K562 (cell line): ENCODE measurements around the gene C1QL2. TPM values are rescaled to one million over a fixed set of nuclear protein-coding genes. Genes with fewer than 3 reads are reported as not detected.

Experiments
- ATAC-seq: fragments of 200-7000 bp; cut with Tn5 transposase; 3 replicates; pipeline ENCODE4 v1.9.1; 2020; ENCODE audit warnings: moderate library complexity
- BruUV-seq: library from RNA; stranded (reverse); fragments of 400-500 nt; replicated peaks from 2 replicates; lab custom pipeline; 2021; lab: Mats Ljungman, UMichigan
- CTCF ChIA-PET: fragments of 300-600 bp; formaldehyde crosslinking; extraction: SDS; loops from one replicate; lab custom pipeline; 2021; ENCODE audit warnings: low intra/inter-chr PET ratio; lab: Yijun Ruan, JAX
- POLR2A ChIA-PET: fragments of 300-600, 350-650 bp; sonication (Branson Sonifier 250); formaldehyde crosslinking; extraction: SDS; loops from one replicate; lab custom pipeline; 2021; ENCODE audit warnings: antibody characterized with exemption, inconsistent platforms; lab: Yijun Ruan, JAX
- DNase-seq, 4 experiments: peaks; one replicate each; pipeline versions ENCODE4 v3.0.0 to v3.0.0-alpha.2; 2011 to 2018; ENCODE audit warnings: low spot score in 3 of 4, mixed read lengths in 3 of 4; ENCODE audit errors: extremely low read depth in 1 of 4
- FAIRE-seq: peaks from 2 replicates; lab custom pipeline; 2011; peaks lifted over from hg19 to GRCh38; lab: Jason Lieb, UNC
- H2AFZ ChIP-seq: 2 replicates; pipeline ENCODE4 v1.6.0; 2011; ENCODE audit warnings: low read depth, low read length, control low read depth, inconsistent platforms
- H3K27ac ChIP-seq: fragments of 200-600 bp; 3 replicates; pipeline ENCODE4 v1.8.0; 2011; ENCODE audit warnings: low read depth, mild to moderate bottlenecking, control low read depth, inconsistent platforms, low read length, moderate library complexity, mixed read lengths; ENCODE audit errors: extremely low read depth
- H3K27me3 ChIP-seq, 2 experiments: fragments of 300-600 bp in 1 of 2; 2 replicates in 1 of 2; 3 replicates in 1 of 2; pipeline versions ENCODE4 v1.6.0 to v1.8.0; 2011; ENCODE audit warnings: inconsistent platforms in 2 of 2, low read length in 2 of 2, mild to moderate bottlenecking in 1 of 2, mixed read lengths in 1 of 2, moderate library complexity in 1 of 2; ENCODE audit not compliant: control insufficient read depth in 2 of 2, insufficient read depth in 2 of 2
- H3K36me3 ChIP-seq: fragments of 300-600 bp; 3 replicates; pipeline ENCODE4 v1.8.0; 2011; ENCODE audit warnings: mild to moderate bottlenecking, low read length, inconsistent platforms; ENCODE audit not compliant: control insufficient read depth, insufficient read depth
- H3K4me1 ChIP-seq, 2 experiments: fragments of 200-600 bp in 1 of 2; replicated peaks in 1 of 2; 2 replicates in 1 of 2; 3 replicates in 1 of 2; pipeline versions ENCODE4 v1.5.1 to v1.8.0; 2011; ENCODE audit warnings: inconsistent platforms in 2 of 2, low read length in 2 of 2, mild to moderate bottlenecking in 1 of 2, mixed read lengths in 1 of 2, moderate library complexity in 1 of 2; ENCODE audit not compliant: control insufficient read depth in 2 of 2, insufficient read depth in 2 of 2
- H3K4me2 ChIP-seq: 2 replicates; pipeline ENCODE4 v1.6.1; 2011; ENCODE audit warnings: low read length, control low read depth, inconsistent platforms, mixed read lengths; ENCODE audit not compliant: insufficient read depth
- H3K4me3 ChIP-seq: fragments of 200-600 bp; sonication (generic), shearing (Covaris generic); 2 replicates; pipeline ENCODE4 v1.5.1; 2016; ENCODE audit warnings: control low read depth, inconsistent platforms
- H3K79me2 ChIP-seq: fragments of 200-600 bp; 3 replicates; pipeline ENCODE4 v1.8.0; 2011; ENCODE audit warnings: low read length, inconsistent platforms; ENCODE audit not compliant: control insufficient read depth, insufficient read depth
- H3K9ac ChIP-seq, 2 experiments: 2 replicates each; pipeline versions ENCODE4 v1.6.0 to v1.6.1; 2011; ENCODE audit warnings: low read depth in 2 of 2, low read length in 2 of 2, control low read depth in 1 of 2, inconsistent platforms in 1 of 2, mild to moderate bottlenecking in 1 of 2, mixed read lengths in 1 of 2; ENCODE audit not compliant: insufficient read depth in 1 of 2
- H3K9me1 ChIP-seq: one replicate; pipeline ENCODE4 v1.6.0; 2011; ENCODE audit warnings: inconsistent platforms, mild to moderate bottlenecking, low read length, moderate library complexity; ENCODE audit not compliant: control insufficient read depth, insufficient read depth
- H3K9me3 ChIP-seq: replicated peaks from 2 replicates; pipeline ENCODE4 v1.5.1; 2011; ENCODE audit warnings: low read depth, low read length, inconsistent platforms; ENCODE audit not compliant: control insufficient read depth, insufficient read depth
- H4K20me1 ChIP-seq: replicated peaks from 2 replicates; pipeline ENCODE4 v1.6.1; 2011; ENCODE audit warnings: low read length, inconsistent platforms, mixed read lengths; ENCODE audit not compliant: control insufficient read depth, insufficient read depth
- HIVEP1 ChIP-seq: fragments of 250-450 bp; sonication (Bioruptor Pico); IDR thresholded peaks from 2 replicates; pipeline ENCODE4 v1.4.0; 2020; ENCODE audit warnings: mild to moderate bottlenecking
- HSF4 ChIP-seq: fragments of 250-450 bp; sonication (Bioruptor Pico); IDR thresholded peaks from 2 replicates; pipeline ENCODE4 v2.1.2; 2022; ENCODE audit warnings: mild to moderate bottlenecking, moderate library complexity, borderline replicate concordance
- MAFK ChIP-seq: IDR thresholded peaks from 2 replicates; pipeline ENCODE4 v1.6.1; 2011; ENCODE audit warnings: low read length, improper control_type of control experiment
- NEUROD1 ChIP-seq: fragments of 150-350 bp; IDR thresholded peaks from 2 replicates; pipeline ENCODE4 v1.6.1; 2014; ENCODE audit warnings: borderline replicate concordance, low read length, low read depth; ENCODE audit not compliant: partially characterized antibody
- RHOXF2B ChIP-seq: fragments of 250-450 bp; sonication (Bioruptor Pico); conservative IDR thresholded peaks from 2 replicates; pipeline ENCODE4 v1.5.1; 2021
- SMAD2 ChIP-seq: fragments of 150-350 bp; IDR thresholded peaks from 2 replicates; pipeline ENCODE4 v1.6.1; 2014; ENCODE audit warnings: low read depth, mild to moderate bottlenecking, low read length
- STAG1 ChIP-seq: sonication (generic); formaldehyde crosslinking; IDR thresholded peaks from 2 replicates; pipeline ENCODE4 v1.5.0; 2020; ENCODE audit warnings: missing genetic modification reagents, borderline replicate concordance
- TAF1 ChIP-seq: IDR thresholded peaks from 2 replicates; pipeline ENCODE4 v1.6.1; 2011; ENCODE audit warnings: mild to moderate bottlenecking, low read length, moderate library complexity; ENCODE audit not compliant: insufficient read depth, control insufficient read depth, severe bottlenecking; ENCODE audit errors: extremely low read depth
- TRIM28 ChIP-seq: fragments of 450-650 bp; IDR thresholded peaks from 2 replicates; pipeline ENCODE4 v1.6.1; 2017
- ZFP30 ChIP-seq: fragments of 250-450 bp; sonication (Bioruptor Pico); IDR thresholded peaks from 2 replicates; pipeline ENCODE4 v1.8.0; 2022; ENCODE audit warnings: moderate library complexity, mild to moderate bottlenecking, inconsistent platforms, borderline replicate concordance
- WGBS: fragments of 100-300 bp; shearing (Covaris generic); methylation state at CpG from one replicate; pipeline ENCODE4 v1.1.6; 2016; ENCODE audit warnings: low coverage, mixed read lengths; ENCODE audit not compliant: insufficient coverage; ENCODE audit errors: missing lambda C conversion rate; 5-methylcytosine and 5-hydroxymethylcytosine counted together
- in situ Hi-C: fragments of 300-500 bp; cut with MboI; formaldehyde crosslinking; loops from 4 replicates; pipeline ENCODE4 v1.15.0; 2018; ENCODE audit warnings: inconsistent platforms, mixed read lengths
- intact Hi-C: fragments of 100-400 bp; cut with micrococcal nuclease; formaldehyde crosslinking; loops from 2 replicates; pipeline ENCODE4 v1.14.2; 2022
- polyA plus RNA-seq, 8 experiments: library from polyadenylated mRNA; depleted of rRNA in 4 of 8; stranded (reverse) in 5 of 8; unstranded in 3 of 8; fragments of >200 nt; fragmentation: Nextera tagmentation in 2 of 8; fragmentation: Illumina TruSeq in 1 of 8; extraction: Ambion mirVana in 2 of 8; extraction: Trizol in 1 of 8; gene quantifications; 2 replicates each; pipeline versions ENCODE4 v1.2.1 to v1.2.3, GENCODE V29; 2011 to 2014; ENCODE audit warnings: inconsistent platforms in 1 of 8, missing spikeins in 1 of 8
- total RNA-seq, 7 experiments: library from RNA; depleted of rRNA in 6 of 7; stranded (reverse); fragments of >200 nt in 6 of 7; fragmentation: Illumina TruSeq in 2 of 7; extraction: Trizol in 2 of 7; gene quantifications; 2 replicates each; pipeline versions ENCODE4 v1.2.1 to v1.2.3, GENCODE V29; 2011 to 2021; ENCODE audit warnings: low replicate concordance in 1 of 7
- TF ChIP-seq, protein P1 (sequence below), 2 experiments: IDR thresholded peaks in 1 of 2; conservative IDR thresholded peaks in 1 of 2; 2 replicates each; pipeline ENCODE4 v1.6.1; 2016; ENCODE audit warnings: low read depth in 2 of 2, mild to moderate bottlenecking in 1 of 2, missing compliant biosample characterization in 1 of 2, missing genetic modification characterization in 1 of 2, moderate library complexity in 1 of 2

Gene C1QL2
- total and polyA plus RNA-seq, 9 of the 15 experiments (the other 6 are each of a cell fraction or from before 2014, with no cell fraction given): not detected

DNA sequence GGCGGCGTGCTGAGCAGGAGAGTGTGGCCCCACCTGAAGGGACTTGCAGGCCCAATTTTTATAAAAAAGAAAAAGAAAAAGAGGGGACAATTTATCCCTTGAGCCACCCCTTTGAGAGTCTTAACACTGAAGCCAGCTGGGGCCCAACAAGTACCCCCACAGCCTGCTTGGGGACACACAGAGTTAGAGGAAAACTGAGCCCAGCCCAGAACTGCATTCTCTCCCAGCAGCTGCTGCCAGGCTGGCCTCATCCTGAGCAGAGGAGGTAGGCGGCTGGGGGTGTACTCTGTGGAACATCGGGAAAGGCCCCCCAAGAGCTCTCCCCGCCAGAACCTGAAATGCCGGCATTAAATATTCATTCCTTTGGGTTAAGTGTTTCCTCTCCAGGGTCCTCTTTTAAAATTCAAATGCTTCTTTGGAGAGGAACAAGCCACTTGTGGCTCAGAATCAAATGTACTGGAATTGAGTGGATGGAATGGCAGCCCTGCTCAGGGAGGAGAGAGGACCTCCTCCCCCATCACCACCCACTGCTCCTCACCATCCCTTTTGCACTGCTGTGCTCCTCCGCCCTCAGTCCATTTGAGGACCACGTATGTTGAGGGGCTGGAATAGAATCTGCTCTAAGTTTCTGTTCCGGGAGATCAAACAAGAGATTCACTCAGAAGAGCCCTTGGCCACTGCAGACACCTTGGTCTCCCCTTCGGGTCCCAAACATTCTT lies 45.6 kb downstream of the C1QL2 start:
- intact Hi-C loops (no loop called here), in situ Hi-C loops (no loop called here)
- Histone ChIP-seq H3K79me2 (no peaks in the 10 kb centered on the region), H3K36me3 (no peaks in the 10 kb centered on the region), H3K27ac (no peak overlapping the region), H3K4me2 (no peak overlapping the region), H2AFZ (no peak overlapping the region), H4K20me1 (peaks cover 3% of the 10 kb centered on the region; the same call in 1 of the 2 replicates), H3K9me3 (no peaks in the 10 kb centered on the region), H3K9me1 (no peaks in the 10 kb centered on the region), H3K4me1 (no peaks in the 10 kb centered on the region), H3K4me3 (no peak overlapping the region), H3K9ac (no peak overlapping the region), H3K27me3 (peaks cover 0 to 16% of the 10 kb centered on the region in 2 experiments; a peak in 3 of 5 replicates)
- TF ChIP-seq TAF1: no peak
- no peak for TF ChIP-seq NEUROD1
- TF ChIP-seq RHOXF2B (CRISPR knock-in tag): no peak
- no peak for ATAC-seq
- ChIA-PET POLR2A (interaction anchor here (0.6 kb wide), 1 partner anchor 368 kb away, joined by 3 read pairs; no protein-coding TSS in a partner anchor), CTCF (no interaction called here)
- BruUV-seq: no TSS peak
- no peak for DNase-seq
- WGBS: 4% methylated on average over 10 of the region's 10 CpGs
- FAIRE-seq: no peak

DNA sequence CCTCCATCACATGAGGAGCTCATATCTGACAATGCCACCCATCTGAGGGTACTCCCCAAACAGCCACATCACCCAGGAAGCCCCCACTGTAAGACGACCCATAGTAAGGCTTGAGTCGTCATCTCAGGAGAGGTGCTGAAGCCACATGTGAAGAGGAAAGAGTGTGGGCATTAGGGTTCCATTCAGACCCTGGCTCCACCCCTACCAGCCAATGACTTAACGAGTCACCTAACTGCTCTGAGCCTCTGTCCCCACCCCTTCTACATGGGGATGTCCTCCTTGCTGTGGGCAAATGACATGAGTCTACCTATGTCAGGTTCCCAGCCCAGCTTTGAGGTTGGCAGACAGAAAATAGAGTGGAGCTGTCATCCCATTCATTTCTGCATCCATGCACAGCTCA lies 46.3 kb downstream of the C1QL2 start:
- in situ Hi-C loops: no loop called here
- no peak overlapping the region for H2AFZ ChIP-seq
- no peaks in the 10 kb centered on the region for H3K79me2 ChIP-seq
- no peak overlapping the region for H3K27ac ChIP-seq
- DNase-seq: no peak
- H4K20me1 ChIP-seq: peaks cover 3% of the 10 kb centered on the region; the same call in 1 of the 2 replicates
- CTCF ChIA-PET: no interaction called here
- no peak for ATAC-seq
- peaks cover 0 to 16% of the 10 kb centered on the region in 2 experiments; a peak in 3 of 5 replicates for H3K27me3 ChIP-seq
- no peak for FAIRE-seq
- H3K9me1 ChIP-seq: no peaks in the 10 kb centered on the region
- H3K36me3 ChIP-seq: no peaks in the 10 kb centered on the region
- H3K9me3 ChIP-seq: no peaks in the 10 kb centered on the region
- H3K4me2 ChIP-seq: no peak overlapping the region
- WGBS: 5% methylated on average over 3 of the region's 3 CpGs
- no peak for TF ChIP-seq MAFK
- no peak for TF ChIP-seq SMAD2
- TF ChIP-seq HSF4 (CRISPR knock-in tag): no peak
- TF ChIP-seq TRIM28: no peak
- no peak for TF ChIP-seq HIVEP1 (CRISPR knock-in tag)
- TF ChIP-seq, protein P1, sequence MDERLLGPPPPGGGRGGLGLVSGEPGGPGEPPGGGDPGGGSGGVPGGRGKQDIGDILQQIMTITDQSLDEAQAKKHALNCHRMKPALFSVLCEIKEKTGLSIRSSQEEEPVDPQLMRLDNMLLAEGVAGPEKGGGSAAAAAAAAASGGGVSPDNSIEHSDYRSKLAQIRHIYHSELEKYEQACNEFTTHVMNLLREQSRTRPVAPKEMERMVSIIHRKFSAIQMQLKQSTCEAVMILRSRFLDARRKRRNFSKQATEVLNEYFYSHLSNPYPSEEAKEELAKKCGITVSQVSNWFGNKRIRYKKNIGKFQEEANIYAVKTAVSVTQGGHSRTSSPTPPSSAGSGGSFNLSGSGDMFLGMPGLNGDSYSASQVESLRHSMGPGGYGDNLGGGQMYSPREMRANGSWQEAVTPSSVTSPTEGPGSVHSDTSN (CRISPR knock-in tag; IDR thresholded peaks at IDR 0.05; ENCODE audit: low read depth): no peak
- TF ChIP-seq, protein P1 (tag; conservative IDR thresholded peaks at IDR 0.05; ENCODE audit: low read depth): no peak
- no peak for TF ChIP-seq STAG1 (CRISPR knock-in tag)
- TF ChIP-seq ZFP30 (CRISPR knock-in tag): no peak
- intact Hi-C loops: no loop called here
- POLR2A ChIA-PET: interaction anchor here (0.6 kb wide), 1 partner anchor 369 kb away, joined by 3 read pairs; no protein-coding TSS in a partner anchor
- BruUV-seq: no TSS peak
- H3K4me3 ChIP-seq: no peak overlapping the region
- H3K9ac ChIP-seq: no peak overlapping the region
- H3K4me1 ChIP-seq: no peaks in the 10 kb centered on the region
